Measurements from ENCODE around the gene HIGD1A. TPM values are rescaled to one million over a fixed set of nuclear protein-coding genes. Genes with fewer than 3 reads are reported as not detected.
"Not testable (repeated sequence)": the region's sequence is repeated elsewhere in the genome, so short reads cannot be mapped to it uniquely, and the experiment has no call there.

The HIGD1A gene
- total RNA-seq, 2 donors from 2014 or later: 163 to 169 TPM

- no peak for TF ChIP-seq CTCF (IDR thresholded peaks at IDR 0.05)
- H3K27me3 ChIP-seq (replicated peaks; ENCODE audit: insufficient read depth): no peaks in the 10 kb centered on the region
- no peaks in the 10 kb centered on the region for H3K4me1 ChIP-seq (ENCODE audit: control insufficient read depth in 1 of 2, low read depth in 2 of 2)
- H3K27ac ChIP-seq: no peak overlapping the region
- no peaks in the 10 kb centered on the region for H3K36me3 ChIP-seq
- ATAC-seq (ENCODE audit: insufficient number of reproducible peaks, low FRiP score, low read depth): no peak
- no peaks in the 10 kb centered on the region for H3K9me3 ChIP-seq
- DNase-seq (ENCODE audit: low spot score): no peak
- no peak overlapping the region for H3K4me3 ChIP-seq
Measured at GRCh38 chr3:42814246-42814645, 10.0 kb upstream of the HIGD1A start.

DNA sequence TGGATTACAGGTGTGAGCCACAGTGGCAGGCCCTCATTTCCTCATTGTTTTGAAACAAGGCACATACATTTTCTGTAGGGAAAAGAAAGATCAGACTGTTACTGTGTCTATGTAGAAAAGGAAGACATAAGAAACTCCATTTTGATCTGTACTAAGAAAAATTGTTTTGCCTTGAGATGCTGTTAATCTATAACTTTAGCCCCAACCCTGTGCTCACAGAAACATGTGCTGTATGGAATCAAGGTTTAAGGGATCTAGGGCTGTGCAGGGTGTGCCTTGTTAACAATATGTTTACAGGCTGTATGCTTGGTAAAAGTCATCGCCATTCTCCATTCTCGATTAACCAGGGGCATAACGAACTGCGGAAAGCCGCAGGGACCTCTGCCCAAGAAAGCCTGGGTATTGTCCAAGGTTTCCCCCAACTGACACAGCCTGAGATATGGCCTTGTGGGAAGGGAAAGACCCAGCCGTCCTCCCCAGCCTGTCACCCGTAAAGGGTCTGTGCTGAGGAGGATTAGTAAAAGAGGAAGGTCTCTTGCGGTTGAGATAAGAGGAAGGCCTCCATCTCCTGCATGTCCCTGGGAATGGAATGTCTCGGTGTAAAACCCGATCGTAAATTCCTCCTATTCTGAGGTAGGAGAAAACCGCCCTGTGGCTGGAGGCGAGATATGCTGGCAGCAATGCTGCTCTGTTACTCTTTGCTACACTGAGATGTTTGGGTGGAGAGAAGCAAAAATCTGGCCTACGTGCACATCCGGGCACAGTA lies 7.0 kb upstream of the HIGD1A start:
- ATAC-seq (ENCODE audit: insufficient number of reproducible peaks, low FRiP score, low read depth); H3K9me3 ChIP-seq; DNase-seq (ENCODE audit: low spot score); H3K27me3 ChIP-seq (replicated peaks; ENCODE audit: insufficient read depth); H3K4me1 ChIP-seq (ENCODE audit: control insufficient read depth in 1 of 2, low read depth in 2 of 2); H3K27ac ChIP-seq; H3K4me3 ChIP-seq; H3K36me3 ChIP-seq: not testable (repeated sequence)

DNA sequence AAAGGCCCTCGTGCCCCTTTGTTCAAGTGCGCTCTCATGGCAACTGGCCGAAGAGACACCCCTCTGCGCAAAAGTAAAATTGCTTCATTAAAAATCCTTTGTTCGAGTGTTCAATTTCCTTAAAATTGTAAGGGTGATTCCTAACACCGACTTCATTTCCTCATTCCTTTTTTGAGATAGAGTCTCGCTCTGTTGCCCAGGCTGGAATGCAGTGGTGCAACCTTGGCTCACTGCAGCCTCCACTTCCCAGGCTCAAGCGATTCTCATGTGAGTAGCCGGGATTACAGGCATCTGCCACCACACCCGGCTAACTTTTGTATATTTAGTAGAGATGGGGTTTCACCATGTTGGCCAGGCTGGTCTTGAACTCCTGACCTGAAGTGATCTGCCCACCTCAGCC lies 6.4 kb upstream of the HIGD1A start:
- DNase-seq (ENCODE audit: low spot score); H3K27ac ChIP-seq; H3K36me3 ChIP-seq; ATAC-seq (ENCODE audit: insufficient number of reproducible peaks, low FRiP score, low read depth); H3K4me3 ChIP-seq; H3K4me1 ChIP-seq (ENCODE audit: control insufficient read depth in 1 of 2, low read depth in 2 of 2); H3K27me3 ChIP-seq (replicated peaks; ENCODE audit: insufficient read depth); H3K9me3 ChIP-seq: not testable (repeated sequence)

DNA sequence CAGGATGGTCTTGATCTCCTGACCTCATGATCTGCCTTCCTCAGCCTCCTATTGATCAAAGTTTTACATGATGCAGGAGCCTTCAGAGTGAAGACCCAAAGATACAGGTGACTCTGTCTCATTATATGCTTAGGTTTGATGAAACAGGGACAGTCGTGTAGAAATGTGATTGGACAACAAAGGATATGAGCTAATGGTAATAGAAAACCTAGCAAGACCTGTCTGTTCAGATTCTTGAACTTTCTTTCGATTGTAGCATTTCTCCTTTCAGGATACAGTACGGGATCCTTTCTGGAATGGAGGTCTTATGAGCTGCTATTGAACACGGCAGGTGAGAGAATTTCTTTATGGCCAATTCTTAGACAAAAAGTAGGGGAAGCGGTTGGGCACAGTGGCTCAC lies 4.9 kb upstream of the HIGD1A start, which contains the start of gene ACKR2:
Gene ACKR2, plus strand, starts transcription at position 244 of the 400 bp plus-strand sequence. CDS start 55,058 bp downstream, outside the sequence.
- Histone ChIP-seq H3K9me3 (no peaks in the 10 kb centered on the region), H3K4me1 (ENCODE audit: control insufficient read depth in 1 of 2, low read depth in 2 of 2) (peaks cover 0 to 4% of the 10 kb centered on the region in 2 donors), H3K36me3 (no peaks in the 10 kb centered on the region), H3K4me3 (no peak within 1 kb of the TSS), H3K27ac (no peak within 1 kb of the TSS), H3K27me3 (replicated peaks; ENCODE audit: insufficient read depth) (no peaks in the 10 kb centered on the region)
- ATAC-seq (ENCODE audit: insufficient number of reproducible peaks, low FRiP score, low read depth) (no peak), DNase-seq (ENCODE audit: low spot score) (no peak)
- TF ChIP-seq CTCF (IDR thresholded peaks at IDR 0.05): no peak

- Histone ChIP-seq H3K4me3 (no peak overlapping the region), H3K27me3 (replicated peaks; ENCODE audit: insufficient read depth) (no peaks in the 10 kb centered on the region), H3K4me1 (ENCODE audit: control insufficient read depth in 1 of 2, low read depth in 2 of 2) (peaks cover 3 to 7% of the 10 kb centered on the region in 2 donors), H3K27ac (no peak overlapping the region), H3K36me3 (no peaks in the 10 kb centered on the region), H3K9me3 (no peaks in the 10 kb centered on the region)
- DNase-seq (ENCODE audit: low spot score) (no peak), ATAC-seq (ENCODE audit: insufficient number of reproducible peaks, low FRiP score, low read depth) (no peak)
- no peak for TF ChIP-seq CTCF (IDR thresholded peaks at IDR 0.05)
Measured at GRCh38 chr3:42807929-42808328, 3.6 kb upstream of the HIGD1A start.

- Histone ChIP-seq H3K4me1 (ENCODE audit: control insufficient read depth in 1 of 2, low read depth in 2 of 2) (peaks cover 15 to 28% of the 10 kb centered on the region in 2 donors), H3K27ac (no peak overlapping the region), H3K27me3 (replicated peaks; ENCODE audit: insufficient read depth) (no peaks in the 10 kb centered on the region), H3K4me3 (peak overlapping the region; percentile 89), H3K36me3 (no peaks in the 10 kb centered on the region), H3K9me3 (no peaks in the 10 kb centered on the region)
- ATAC-seq (ENCODE audit: insufficient number of reproducible peaks, low FRiP score, low read depth) (no peak), DNase-seq (ENCODE audit: low spot score) (no peak)
- TF ChIP-seq CTCF (IDR thresholded peaks at IDR 0.05): no peak
Measured at GRCh38 chr3:42805141-42805821, 991 bp upstream of the HIGD1A start.
